Muscle of arm (tissue), 12 donors: ENCODE measurements around the gene NYNRIN. TPM values are rescaled to one million over a fixed set of nuclear protein-coding genes. Genes with fewer than 3 reads are reported as not detected.
"Not testable (repeated sequence)": the region's sequence is repeated elsewhere in the genome, so short reads cannot be mapped to it uniquely, and the experiment has no call there.

Experiments
- DNase-seq: peaks from one replicate; pipeline ENCODE4 v3.0.0-alpha.2; 2013
- polyA plus RNA-seq, 12 donors: library from polyadenylated mRNA; unstranded; fragments of 120-200 nt; gene quantifications; one replicate each; pipeline ENCODE4 v1.2.1, GENCODE V29; 2013; ENCODE audit not compliant: insufficient read length in 12 of 12

NYNRIN gene
- polyA plus RNA-seq, 12 donors, result 19.2 to 60.0 (median 30.0) TPM

GRCh38 chr14:24441904-24442239, 43.1 kb downstream of the NYNRIN start:
- no peak for DNase-seq

- peak; percentile 100 for DNase-seq
These were observed 43.6 kb downstream of the NYNRIN start, which contains the start of gene SDR39U1 for GRCh38 chr14:24442240-24443052. SDR39U1 (minus strand) TSS chr14:24442776; CDS start chr14:24442769, 7 bp downstream.

GRCh38 chr14:24443053-24443665, 44.4 kb downstream of the NYNRIN start:
- DNase-seq, result no peak

DNA sequence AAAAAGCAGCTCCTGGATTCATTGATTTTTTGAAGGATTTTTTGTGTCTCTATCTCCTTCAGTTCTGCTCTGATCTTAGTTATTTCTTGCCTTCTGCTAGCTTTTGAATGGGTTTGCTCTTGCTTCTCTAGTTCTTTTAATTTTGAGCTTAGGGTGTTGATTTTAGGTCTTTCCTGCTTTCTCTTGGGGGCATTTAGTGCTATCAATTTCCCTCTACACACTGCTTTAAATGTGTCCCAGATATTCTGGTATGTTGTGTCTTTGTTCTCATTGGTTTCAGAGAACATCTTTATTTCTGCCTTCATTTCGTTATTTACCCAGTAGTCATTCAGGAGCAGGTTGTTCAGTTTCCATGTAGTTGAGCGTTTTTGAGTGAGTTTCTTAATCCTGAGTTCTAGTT, 52.0 kb downstream of the NYNRIN start:
- DNase-seq, result not testable (repeated sequence)

GRCh38 chr14:24456980-24457379, 58.2 kb downstream of the NYNRIN start:
- no peak for DNase-seq

DNA sequence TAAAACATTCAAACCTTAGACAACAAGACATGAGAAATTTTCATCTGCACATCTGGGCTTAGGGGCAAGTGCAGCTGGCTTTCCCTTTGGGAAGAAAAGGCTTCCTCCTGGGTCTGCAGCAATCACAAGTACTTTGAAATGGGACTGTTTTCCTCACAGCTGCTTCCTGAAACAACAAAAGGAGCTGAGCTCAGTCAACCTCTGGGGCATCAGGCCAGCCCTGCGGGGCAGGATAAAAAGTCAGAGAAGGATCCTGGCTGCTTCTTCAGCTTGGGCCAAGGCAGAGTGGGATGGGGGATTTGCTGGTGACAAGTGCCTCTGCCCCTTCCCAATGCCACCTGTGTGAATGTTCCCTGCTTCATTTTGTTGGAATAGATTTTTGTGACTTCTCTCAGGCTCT, 59.9 kb downstream of the NYNRIN start:
- no peak for DNase-seq

GRCh38 chr14:24459331-24459730, 60.5 kb downstream of the NYNRIN start:
- no peak for DNase-seq

- DNase-seq, result no peak
These were observed 62.5 kb downstream of the NYNRIN start for GRCh38 chr14:24461336-24461735.

DNA sequence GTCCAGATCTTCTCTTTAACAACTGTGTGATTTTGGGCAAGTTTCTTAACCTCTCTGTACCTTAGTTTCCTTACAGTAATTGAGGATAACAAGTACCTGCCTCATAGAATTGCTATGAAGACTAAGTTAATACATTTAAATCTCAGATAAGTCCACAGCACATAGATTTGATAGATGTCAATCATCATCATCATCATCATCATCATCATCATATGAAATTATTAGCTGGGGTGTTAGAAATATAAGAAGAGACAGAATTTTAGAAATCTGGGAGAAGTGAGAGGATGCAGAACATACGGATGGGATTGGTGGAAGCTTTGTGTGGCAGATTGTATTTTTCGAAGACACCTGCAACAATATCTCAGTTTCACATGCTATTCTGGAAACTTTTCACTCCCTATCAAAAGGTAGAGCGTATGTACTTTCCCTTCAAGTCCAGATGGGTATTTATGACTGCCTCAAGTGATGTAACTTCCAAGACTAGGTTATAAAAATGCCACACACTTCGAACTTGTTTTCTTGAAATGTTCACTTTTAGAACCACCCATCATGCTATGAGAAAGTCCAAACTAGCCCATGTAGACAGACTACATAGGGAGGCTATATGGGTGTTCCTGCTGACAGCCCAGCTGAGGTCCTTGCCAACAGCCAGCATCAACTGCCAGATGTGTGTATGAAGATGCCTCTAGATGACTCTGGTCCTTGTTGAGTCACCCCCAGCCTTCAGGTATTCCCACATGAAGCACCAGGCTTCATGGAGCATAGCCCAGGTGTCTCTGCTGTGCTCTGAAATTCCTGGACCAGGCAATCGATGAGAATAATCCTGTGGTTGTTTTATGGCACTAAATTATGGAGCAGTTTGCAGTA, 64.4 kb downstream of the NYNRIN start:
- no peak for DNase-seq

DNA sequence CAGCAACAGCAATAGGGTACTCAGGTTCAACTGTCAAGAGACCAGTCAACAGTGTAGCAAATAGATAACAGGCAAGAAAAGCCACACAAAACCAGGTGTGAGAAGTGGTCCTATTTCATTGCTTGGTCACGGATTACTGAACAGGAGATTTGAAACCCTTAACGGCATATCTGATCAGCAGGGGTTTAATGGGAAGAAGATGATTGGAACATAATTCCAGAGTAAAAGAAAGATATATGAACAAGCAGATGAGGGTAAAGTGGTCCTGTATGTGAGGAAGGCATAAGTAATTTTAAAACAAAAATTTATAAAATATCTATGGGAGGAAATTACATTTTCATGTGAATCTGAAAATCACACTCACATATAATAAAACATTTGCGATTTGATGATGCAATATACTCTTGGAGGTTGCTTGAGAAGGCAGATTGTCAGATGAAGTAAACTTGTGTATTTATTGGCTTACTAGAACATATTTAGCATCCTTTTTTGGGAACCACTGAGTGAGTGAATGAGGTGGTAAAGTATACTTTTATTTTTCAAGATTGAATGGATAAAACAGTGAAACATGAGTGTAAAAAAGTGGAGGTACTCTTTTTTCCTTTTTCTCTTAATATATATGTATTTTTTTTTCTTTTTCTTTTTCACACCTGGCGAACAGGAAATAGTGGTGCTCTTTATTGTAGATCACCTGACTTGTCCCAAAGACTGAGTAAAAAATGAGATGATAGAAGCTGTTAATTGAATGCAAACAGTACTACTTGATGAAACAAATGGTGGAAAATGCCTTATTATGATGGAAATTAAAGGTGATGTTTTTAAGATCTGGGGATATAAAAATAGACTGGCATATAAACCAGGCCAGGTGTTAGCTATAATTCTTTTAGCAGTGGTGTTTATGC, 65.3 kb downstream of the NYNRIN start:
- DNase-seq, result no peak

DNA sequence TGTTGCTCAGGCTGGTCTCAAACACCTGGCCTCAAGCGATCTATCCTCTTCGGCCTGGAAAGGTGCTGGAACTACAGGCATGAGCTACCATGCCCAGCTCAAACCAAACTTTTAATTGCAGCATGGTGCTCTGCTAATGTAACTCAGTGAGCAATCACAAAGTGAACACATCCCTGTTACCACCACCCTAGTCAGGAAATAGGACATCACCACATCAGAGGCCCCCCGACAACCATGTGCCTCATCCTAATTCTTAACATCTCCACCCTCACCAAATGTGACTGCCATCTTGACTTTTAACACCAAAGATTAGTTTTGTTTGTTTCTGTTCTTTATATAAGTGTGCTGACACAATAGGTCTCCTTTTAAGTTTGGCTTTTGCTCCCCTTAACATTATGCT, 66.6 kb downstream of the NYNRIN start:
- DNase-seq, result no peak

- no peak for DNase-seq
These were observed 67.0 kb downstream of the NYNRIN start for GRCh38 chr14:24465805-24466204.

Other genes with a start within 250 kb of the NYNRIN start
- gene IRF9, start 237.7 kb upstream of the NYNRIN start, polyA plus RNA-seq, result 10 to 100 TPM in 11 of 12 donors, not detected in 1; 18.1 to 46.6 (median 25.9) TPM
- gene REC8, start 226.9 kb upstream of the NYNRIN start, polyA plus RNA-seq, result 10 to 100 TPM in 4 of 12 donors, 1 to 10 TPM in 7, not detected in 1; 5.7 to 52.4 (median 8.6) TPM
- gene IPO4, start 210.2 kb upstream of the NYNRIN start, polyA plus RNA-seq, result 10 to 100 TPM in 11 of 12 donors, not detected in 1; 17.5 to 32.3 (median 24.2) TPM
- gene TM9SF1, start 203.6 kb upstream of the NYNRIN start, polyA plus RNA-seq, result 10 to 100 TPM in 11 of 12 donors, not detected in 1; 13.2 to 60.8 (median 17.5) TPM
- gene TSSK4, start 193.3 kb upstream of the NYNRIN start, polyA plus RNA-seq, result 10 to 100 TPM in 1 of 12 donors, 1 to 10 TPM in 9, not detected in 2; 2.0 to 10.1 (median 4.7) TPM
- 10 to 100 TPM in 11 of 12 donors, not detected in 1; 27.6 to 61.9 (median 36.6) TPM for gene CHMP4A, start 185.5 kb upstream of the NYNRIN start, polyA plus RNA-seq
- 10 to 100 TPM in 4 of 12 donors, 1 to 10 TPM in 7, not detected in 1; 4.6 to 33.0 (median 8.7) TPM for gene MDP1, start 182.9 kb upstream of the NYNRIN start, polyA plus RNA-seq
- 100 to 1,000 TPM in 11 of 12 donors, not detected in 1; 123 to 211 (median 177) TPM for gene NEDD8, start 166.6 kb upstream of the NYNRIN start, polyA plus RNA-seq
- 10 to 100 TPM in 11 of 12 donors, not detected in 1; 39.8 to 82.9 (median 54.4) TPM for gene GMPR2, start 166.1 kb upstream of the NYNRIN start, polyA plus RNA-seq
- 10 to 100 TPM in 11 of 12 donors, not detected in 1; 35.0 to 46.2 (median 43.5) TPM for gene TINF2, start 156.4 kb upstream of the NYNRIN start, polyA plus RNA-seq
- 1 to 10 TPM in 8 of 12 donors, under 1 TPM in 2, not detected in 2; 0.64 to 7.2 (median 1.4) TPM for gene TGM1, start 135.8 kb upstream of the NYNRIN start, polyA plus RNA-seq
- gene RABGGTA, start 127.4 kb upstream of the NYNRIN start, polyA plus RNA-seq, result 10 to 100 TPM in 9 of 12 donors, 1 to 10 TPM in 1, not detected in 2; 9.9 to 25.5 (median 13.5) TPM
- 10 to 100 TPM in 10 of 12 donors, 1 to 10 TPM in 1, not detected in 1; 9.8 to 25.1 (median 16.9) TPM for gene DHRS1, start 99.2 kb upstream of the NYNRIN start, polyA plus RNA-seq
- 10 to 100 TPM in 11 of 12 donors, not detected in 1; 18.0 to 23.6 (median 20.5) TPM for gene NOP9, start 99.2 kb upstream of the NYNRIN start, polyA plus RNA-seq
- gene CIDEB, start 91.0 kb upstream of the NYNRIN start, polyA plus RNA-seq, result 10 to 100 TPM in 6 of 12 donors, 1 to 10 TPM in 5, not detected in 1; 7.3 to 28.8 (median 11.2) TPM
- 1 to 10 TPM in 11 of 12 donors, not detected in 1; 1.6 to 7.2 (median 2.7) TPM for gene LTB4R2, start 88.9 kb upstream of the NYNRIN start, polyA plus RNA-seq
- 10 to 100 TPM in 1 of 12 donors, 1 to 10 TPM in 9, not detected in 2; 2.2 to 15.8 (median 3.2) TPM for gene LTB4R, start 87.5 kb upstream of the NYNRIN start, polyA plus RNA-seq
- 10 to 100 TPM in 10 of 12 donors, 1 to 10 TPM in 1, not detected in 1; 8.4 to 26.2 (median 16.9) TPM for gene ADCY4, start 63.9 kb upstream of the NYNRIN start, polyA plus RNA-seq
- 1 to 10 TPM in 9 of 12 donors, under 1 TPM in 1, not detected in 2; 0.96 to 5.6 (median 1.3) TPM for gene RIPK3, start 59.0 kb upstream of the NYNRIN start, polyA plus RNA-seq
- gene NFATC4, start 30.8 kb upstream of the NYNRIN start, polyA plus RNA-seq, result 100 to 1,000 TPM in 1 of 12 donors, 10 to 100 TPM in 10, not detected in 1; 20.7 to 152 (median 40.4) TPM
- 1 to 10 TPM in 11 of 12 donors, not detected in 1; 1.6 to 7.4 (median 2.2) TPM for gene CBLN3, start 30.7 kb downstream of the NYNRIN start, polyA plus RNA-seq
- 10 to 100 TPM in 11 of 12 donors, not detected in 1; 31.7 to 65.4 (median 36.7) TPM for gene KHNYN, start 31.0 kb downstream of the NYNRIN start, polyA plus RNA-seq
- 10 to 100 TPM in 11 of 12 donors, not detected in 1; 34.9 to 53.3 (median 44.8) TPM for gene SDR39U1, start 43.8 kb downstream of the NYNRIN start, polyA plus RNA-seq
- gene CMA1, start 109.3 kb downstream of the NYNRIN start, polyA plus RNA-seq, result under 1 TPM in 4 of 12 donors, not detected in 8; 0.26 to 0.53 (median 0.42) TPM
- 1 to 10 TPM in 5 of 12 donors, under 1 TPM in 5, not detected in 2; 0.45 to 5.4 (median 0.91) TPM for gene CTSG, start 177.2 kb downstream of the NYNRIN start, polyA plus RNA-seq
- under 1 TPM in 5 of 12 donors, not detected in 7; 0.27 to 0.38 (median 0.33) TPM for gene GZMH, start 210.7 kb downstream of the NYNRIN start, polyA plus RNA-seq
- gene GZMB, start 235.2 kb downstream of the NYNRIN start, polyA plus RNA-seq, result 1 to 10 TPM in 1 of 12 donors, under 1 TPM in 8, not detected in 3; 0.26 to 3.4 (median 0.49) TPM